HG03378 (cell line): ENCODE data around the gene SEM1.
"Not testable (repeated sequence)": the region's sequence is repeated elsewhere in the genome, so short reads cannot be mapped to it uniquely, and the experiment has no call there.

Experiments
- ATAC-seq: cut with Tn5 transposase; IDR thresholded peaks from one replicate; pipeline ENCODE4 v1.9.1; 2021; ENCODE audit warnings: mild to moderate bottlenecking, moderate library complexity; ENCODE audit not compliant: unreplicated experiment

The SEM1 gene

DNA sequence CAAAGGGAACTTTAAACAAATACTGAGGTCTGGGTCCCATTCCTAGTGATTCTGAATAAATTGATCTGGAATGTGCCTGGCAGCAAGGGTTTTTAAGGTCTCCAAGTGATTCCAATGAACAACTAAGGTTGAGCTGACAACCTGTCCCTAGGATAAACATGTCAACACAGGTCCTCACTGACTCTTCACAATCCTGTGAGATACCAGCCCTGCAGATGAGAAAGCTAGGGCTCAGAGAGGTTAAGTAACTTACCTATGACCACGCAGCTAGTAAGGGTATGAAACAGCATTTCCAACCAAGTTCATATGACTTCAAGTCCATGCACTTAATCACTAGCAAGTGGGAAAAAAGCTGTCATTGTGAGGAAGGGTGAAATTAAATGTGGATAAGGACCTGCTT is 44.0 kb downstream of the SEM1 start:
- ATAC-seq, result no peak

DNA sequence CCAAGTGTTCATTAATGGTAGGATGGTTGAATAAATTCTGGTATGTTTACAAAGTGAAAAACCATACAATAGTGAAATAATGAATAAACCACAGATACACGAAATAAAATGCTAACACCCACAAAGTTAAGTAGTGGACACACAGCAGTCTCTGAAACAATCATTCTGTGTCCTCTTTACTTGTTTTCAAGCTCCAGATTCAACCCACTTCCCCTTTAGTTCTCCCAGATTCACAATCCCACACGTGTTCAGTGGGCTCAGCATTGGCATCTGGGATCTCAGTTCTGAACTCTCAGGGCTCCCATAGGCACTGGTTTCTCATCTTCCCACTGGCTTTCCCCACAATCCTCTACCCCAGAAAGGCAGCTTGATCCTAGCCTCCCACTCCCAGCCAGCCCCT is 44.9 kb downstream of the SEM1 start:
- ATAC-seq, result no peak

DNA sequence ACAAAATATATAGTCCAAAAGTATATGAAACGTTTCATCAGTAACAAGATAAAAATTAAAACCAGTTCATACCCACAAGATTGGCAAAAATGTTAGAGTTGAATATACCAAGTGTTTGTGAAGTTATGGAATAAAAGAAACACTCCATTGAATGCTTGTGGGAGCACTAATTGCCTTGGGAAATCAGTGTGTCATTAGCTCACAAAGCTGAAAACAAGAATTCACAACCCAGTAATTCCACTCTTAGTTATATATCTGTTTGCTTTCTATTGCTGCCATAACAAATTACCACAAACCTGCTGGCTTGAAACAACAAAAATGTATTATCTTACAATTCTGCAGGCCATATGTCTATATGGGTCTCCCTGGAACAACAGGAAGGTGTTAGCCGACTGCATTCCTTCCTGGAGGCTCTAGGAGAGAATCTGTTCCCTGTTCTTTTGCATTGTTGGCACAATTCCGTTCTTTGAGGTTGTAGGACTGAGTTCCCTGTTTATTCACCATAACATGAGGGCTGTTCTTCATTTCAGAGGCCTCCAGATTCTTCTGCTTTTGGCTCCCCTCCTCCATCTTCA is 45.7 kb downstream of the SEM1 start:
- ATAC-seq, result no peak

DNA sequence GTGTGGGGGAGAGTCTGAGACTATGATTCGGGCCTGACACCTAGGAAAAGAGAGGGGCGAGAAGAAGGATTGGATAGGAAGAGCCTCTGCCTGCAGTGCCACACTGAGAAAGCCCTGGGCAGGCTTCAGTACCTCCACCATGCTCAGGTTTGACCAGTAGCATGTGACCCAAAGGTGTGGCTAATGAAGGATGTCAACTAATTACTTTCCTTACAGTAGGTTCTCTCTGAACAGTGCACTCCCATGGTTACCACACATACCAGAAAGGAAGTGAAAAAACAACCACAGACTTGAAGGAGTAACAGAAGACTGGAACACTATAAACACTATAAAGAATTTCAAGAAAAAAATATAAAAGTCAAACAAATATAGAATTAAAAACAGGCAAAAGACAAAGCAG is 46.2 kb downstream of the SEM1 start:
- ATAC-seq, result peak; percentile 86

DNA sequence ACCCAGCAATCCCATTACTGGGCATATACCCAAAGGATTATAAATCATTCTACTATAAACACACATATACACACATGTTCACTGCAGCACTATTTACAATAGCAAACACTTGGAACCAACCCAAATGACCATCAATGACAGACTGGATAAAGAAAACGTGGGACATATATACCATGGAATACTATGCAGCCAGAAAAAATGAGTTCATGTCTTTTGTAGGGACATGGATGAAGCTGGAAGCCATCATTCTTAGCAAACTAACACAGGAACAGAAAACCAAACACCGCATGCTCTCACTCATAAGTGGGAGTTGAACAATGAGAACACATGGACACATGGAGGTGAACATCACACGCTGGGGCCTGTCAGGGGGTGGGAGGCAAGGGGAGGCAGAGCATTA is 47.5 kb downstream of the SEM1 start:
- ATAC-seq, result not testable (repeated sequence)

DNA sequence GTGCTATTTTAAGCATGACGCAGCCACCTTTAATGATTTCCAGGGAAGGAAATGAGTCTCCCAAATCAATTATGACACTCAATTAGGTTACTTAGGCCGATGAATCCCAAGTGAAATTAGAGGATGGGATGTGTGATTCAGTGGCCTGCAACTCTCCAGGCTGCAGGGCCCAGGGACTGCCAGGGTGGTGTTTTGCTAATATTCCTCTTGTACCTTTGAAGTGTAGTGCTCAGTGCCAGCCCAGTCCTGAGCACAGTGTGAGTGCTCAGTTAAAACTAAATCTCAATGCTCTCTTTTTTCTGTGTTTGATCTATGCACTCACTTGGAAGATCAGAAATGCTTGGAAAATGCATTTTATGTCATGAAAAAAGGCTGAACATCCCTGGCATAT is 51.6 kb downstream of the SEM1 start:
- no peak for ATAC-seq

DNA sequence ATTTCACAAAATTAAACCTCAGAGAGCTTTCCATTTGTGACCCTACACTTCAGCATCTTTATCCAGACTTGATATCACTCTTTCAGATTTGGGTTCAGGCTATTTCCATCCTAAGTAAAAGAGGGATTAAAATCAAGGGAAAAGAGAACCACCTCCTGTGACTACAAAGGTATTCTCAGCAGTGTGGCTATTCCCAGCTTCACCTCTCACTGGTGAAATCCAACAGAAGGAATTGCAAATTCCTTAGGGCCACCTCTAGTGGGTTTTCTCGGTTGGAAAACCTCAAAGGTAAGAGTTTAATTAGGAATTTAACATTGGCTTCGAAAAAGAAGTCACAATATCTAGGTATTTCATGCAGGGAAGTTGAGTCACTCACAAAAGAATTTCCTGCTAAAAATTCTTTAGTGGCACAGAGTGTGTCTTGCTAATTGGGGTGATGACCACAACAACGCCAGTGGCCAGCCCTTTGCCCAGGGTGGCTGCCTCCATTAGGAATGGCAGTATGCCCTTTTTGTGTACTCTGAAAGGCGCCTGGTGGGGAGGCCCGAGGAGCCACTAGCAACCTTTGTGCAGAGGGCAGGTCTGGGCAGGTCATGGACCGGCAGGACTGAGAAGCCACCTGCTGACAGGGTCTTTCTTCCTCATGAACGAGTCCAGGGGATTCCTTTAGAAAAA is 52.2 kb downstream of the SEM1 start:
- no peak for ATAC-seq

DNA sequence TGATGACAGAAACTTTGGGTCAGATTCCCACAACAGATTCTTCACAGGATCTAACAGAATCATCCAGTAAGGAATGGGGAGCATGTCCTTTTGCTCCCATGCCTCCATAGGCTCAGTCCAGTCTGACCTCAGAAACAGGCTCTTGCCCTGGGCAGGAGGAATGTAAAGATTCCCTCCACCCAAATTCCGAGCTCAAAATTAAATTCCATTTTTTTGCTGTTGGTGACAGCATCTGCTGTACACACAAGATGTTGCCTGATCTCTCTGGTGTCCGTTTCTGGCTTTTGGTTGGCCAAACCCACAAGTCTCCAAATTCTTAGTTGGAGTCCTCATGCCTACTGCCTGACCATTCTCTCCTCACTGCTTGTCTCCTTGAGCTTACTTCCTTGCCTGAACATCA is 53.7 kb downstream of the SEM1 start:
- ATAC-seq, result no peak

DNA sequence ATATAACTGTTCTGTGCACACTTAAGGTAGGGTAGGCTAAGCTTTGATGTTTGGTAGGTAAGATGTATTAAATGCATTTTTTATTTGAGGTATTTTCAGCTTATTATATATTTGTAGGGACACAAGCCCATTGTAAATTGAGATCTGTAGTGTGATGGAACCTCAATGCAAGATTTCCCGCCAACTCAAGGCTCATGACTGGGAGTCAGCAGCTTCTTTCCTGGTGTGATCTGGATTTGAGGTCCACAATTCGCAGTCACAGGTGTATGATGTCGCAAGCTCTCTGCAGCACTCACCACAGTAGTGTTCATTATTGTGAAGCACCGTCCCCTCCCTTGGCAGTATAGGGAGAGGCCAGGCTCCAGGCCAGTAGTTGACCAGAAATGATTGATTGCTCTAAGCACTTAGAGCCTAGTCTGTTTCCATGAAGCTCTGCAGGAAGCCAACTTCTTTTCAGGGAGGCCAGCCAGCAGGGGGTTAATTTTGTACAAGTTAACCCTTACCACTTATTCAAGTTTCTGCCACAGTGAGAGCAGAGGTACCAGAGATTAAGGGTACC is 54.9 kb downstream of the SEM1 start:
- no peak for ATAC-seq

DNA sequence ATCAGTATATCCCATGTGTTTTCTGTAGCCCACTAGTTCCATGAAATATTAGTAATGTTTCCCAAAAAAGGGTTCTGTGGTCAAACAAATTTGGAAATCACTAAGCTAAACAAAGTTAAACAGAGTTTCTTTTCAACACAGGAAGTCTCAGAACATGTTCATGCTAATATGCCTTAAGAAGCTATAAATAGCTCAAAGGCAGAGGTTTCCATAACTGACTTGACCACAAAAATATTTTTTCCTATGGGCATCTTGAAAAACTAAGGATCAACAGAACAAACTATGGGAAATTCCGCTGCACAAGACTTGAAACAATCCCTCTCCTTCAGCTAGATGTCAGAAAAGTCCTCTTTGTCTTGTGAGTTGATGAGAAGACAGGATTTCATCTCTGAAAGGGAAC is 59.7 kb downstream of the SEM1 start:
- no peak for ATAC-seq

DNA sequence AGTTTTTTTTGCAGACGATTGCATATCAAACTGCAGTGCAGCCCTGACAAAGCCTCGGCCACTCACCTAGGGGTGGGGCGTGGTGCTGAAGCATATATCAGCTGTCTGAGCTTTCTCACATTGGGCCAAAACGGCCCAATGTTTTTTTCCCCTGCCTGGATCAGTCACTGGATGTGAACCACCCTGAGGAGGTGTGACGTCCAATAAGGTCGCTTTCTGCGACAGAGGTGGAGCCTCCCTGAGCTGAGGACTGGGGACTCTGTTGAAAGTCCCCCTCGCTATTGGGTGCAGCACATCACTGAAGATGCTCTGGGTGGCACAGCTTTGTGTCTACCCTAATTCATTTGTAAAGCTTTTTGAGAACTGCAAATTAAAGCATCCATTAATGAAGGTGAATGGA is 60.9 kb downstream of the SEM1 start:
- ATAC-seq, result no peak

DNA sequence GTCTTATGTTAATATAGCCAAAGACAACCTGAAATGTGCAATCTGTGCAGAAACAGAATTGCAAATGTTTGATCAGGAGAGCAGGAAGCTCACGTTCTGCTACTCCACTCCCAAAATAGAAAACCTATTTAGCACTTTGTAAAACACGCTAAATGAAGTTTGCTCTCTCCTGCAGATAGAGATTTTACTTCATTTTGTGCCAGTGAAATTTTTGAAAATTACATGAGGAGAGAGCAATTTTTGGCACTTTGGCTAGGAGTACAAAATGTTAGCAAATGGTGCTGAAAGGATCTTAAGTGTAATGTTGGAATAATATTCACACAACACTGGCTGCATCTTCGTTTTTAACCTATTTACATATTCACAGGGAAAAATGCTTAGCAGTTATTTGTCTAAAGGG is 61.9 kb downstream of the SEM1 start:
- no peak for ATAC-seq

DNA sequence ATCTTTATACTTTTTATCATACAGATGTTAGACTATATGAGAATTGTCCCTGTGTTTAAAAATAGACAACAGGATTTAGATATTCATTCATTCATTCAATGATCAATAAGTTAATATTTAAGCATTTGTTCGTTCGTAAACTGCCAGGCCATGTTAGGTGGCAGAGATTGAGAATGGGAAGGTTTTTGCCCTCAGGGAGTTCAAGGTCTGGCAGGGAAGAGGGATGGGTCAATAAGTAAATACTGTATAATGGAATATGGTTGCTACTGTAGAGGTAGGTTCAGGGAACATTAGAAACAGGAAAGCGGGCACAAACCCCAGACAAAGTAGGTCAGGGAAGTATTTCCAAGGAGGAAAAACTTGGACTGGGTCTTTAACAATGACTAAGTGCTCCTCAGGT is 64.6 kb downstream of the SEM1 start:
- ATAC-seq, result no peak

DNA sequence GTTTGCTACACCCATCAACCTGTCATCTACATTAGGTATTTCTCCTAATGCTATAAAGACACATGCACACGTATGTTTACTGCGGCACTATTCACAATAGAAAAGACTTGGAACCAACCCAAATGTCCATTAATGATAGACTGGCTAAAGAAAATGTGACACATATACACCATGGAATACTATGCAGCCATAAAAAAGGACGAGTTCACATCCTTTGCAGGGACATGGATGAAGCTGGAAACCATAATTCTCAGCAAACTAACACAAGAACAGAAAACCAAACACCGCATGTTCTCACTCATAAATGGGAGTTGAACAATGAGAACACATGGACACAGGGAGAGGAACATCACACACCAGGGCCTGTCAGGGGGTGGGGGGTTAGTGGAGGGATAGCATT is 66.2 kb downstream of the SEM1 start:
- ATAC-seq, result not testable (repeated sequence)

DNA sequence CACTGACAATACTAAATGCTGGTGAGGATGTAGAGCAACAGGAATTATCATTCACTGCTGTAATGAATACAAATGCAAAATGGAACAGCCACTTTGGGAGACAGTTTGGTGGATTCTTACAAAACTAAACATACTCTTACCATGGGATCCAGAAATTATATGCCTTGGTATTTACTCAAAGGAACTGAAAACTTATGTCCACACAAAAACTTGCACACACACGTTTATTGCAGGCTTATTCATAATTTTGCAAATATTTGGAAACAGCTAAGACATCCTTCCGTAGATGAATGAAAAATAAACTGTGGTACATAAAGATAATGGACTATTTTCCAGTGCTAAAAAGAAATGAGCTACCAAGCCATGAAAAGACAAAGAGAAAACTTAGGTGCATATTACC is 69.6 kb downstream of the SEM1 start:
- ATAC-seq, result no peak
